ENCODE data around the gene ACAA1. TPM values are rescaled to one million over a fixed set of nuclear protein-coding genes. Genes with fewer than 3 reads are reported as not detected.

ACAA1 gene
- total RNA-seq, 1 experiment from 2014 or later = 52.0 TPM

DNA sequence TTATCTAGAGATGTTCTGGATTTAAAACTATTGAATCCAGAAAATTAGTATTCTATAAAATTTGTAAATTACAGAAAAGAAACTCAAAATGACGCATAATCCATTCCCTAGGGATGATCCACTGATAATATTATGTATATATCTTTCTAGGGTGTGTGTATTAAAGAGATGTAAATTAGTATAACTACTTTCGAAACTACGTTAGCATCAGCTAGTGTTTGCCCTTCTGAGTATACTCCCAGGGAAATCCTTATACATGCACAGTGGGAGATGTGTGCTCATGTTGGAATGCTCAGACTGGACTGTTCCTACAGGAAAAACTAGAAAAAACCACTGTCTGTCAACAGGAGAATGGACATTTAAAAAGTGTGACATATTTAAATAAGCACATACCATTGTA, 36.4 kb downstream of the ACAA1 start:
- no peak for TF ChIP-seq POLR2AphosphoS5 (IDR thresholded peaks at IDR 0.05; ENCODE audit: low read depth, low read length)
- TF ChIP-seq REST (IDR thresholded peaks at IDR 0.05; ENCODE audit: insufficient read depth in 1 of 2, low read depth in 2 of 2, low read length in 1 of 2) = no peak
- TF ChIP-seq, protein P1, sequence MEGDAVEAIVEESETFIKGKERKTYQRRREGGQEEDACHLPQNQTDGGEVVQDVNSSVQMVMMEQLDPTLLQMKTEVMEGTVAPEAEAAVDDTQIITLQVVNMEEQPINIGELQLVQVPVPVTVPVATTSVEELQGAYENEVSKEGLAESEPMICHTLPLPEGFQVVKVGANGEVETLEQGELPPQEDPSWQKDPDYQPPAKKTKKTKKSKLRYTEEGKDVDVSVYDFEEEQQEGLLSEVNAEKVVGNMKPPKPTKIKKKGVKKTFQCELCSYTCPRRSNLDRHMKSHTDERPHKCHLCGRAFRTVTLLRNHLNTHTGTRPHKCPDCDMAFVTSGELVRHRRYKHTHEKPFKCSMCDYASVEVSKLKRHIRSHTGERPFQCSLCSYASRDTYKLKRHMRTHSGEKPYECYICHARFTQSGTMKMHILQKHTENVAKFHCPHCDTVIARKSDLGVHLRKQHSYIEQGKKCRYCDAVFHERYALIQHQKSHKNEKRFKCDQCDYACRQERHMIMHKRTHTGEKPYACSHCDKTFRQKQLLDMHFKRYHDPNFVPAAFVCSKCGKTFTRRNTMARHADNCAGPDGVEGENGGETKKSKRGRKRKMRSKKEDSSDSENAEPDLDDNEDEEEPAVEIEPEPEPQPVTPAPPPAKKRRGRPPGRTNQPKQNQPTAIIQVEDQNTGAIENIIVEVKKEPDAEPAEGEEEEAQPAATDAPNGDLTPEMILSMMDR (IDR thresholded peaks at IDR 0.05) = no peak
- no peak for TF ChIP-seq TCF7L2 (IDR thresholded peaks at IDR 0.05; ENCODE audit: low read depth, low read length)
- no peak for TF ChIP-seq SIN3A (IDR thresholded peaks at IDR 0.05; ENCODE audit: borderline replicate concordance, insufficient read depth, low read depth, low read length)
- no peaks in the 10 kb centered on the region for H3K4me1 ChIP-seq (ENCODE audit: control insufficient read depth, insufficient read depth, low read length)
- H3K9me3 ChIP-seq (ENCODE audit: control insufficient read depth, insufficient read depth, low read depth, low read length) = no peaks in the 10 kb centered on the region
- H3K27me3 ChIP-seq (ENCODE audit: control insufficient read depth, insufficient read depth, low read length) = peaks cover 3% of the 10 kb centered on the region; the same call in 1 of the 2 replicates
- H3K36me3 ChIP-seq (ENCODE audit: control insufficient read depth, insufficient read depth, low read length) = no peaks in the 10 kb centered on the region
- intact Hi-C loops (cut with micrococcal nuclease; ENCODE audit: unreplicated experiment) (no loop called here), in situ Hi-C loops (cut with HindIII; ENCODE audit: low pct_unique_long_range_greater_than_20kb, low sequenced_read_pairs) (no loop called here)
- no peak overlapping the region for H3K4me3 ChIP-seq (ENCODE audit: low read depth in 2 of 2, low read length in 2 of 2)
- no peak for ATAC-seq
- no peak overlapping the region for H3K27ac ChIP-seq (ENCODE audit: low read length)
- DNase-seq (ENCODE audit: low read depth, low spot score) = no peak
- ChIA-PET CTCF (interaction anchor here (0.6 kb wide), 1 partner anchor 1206 kb away, joined by 7 read pairs; no protein-coding TSS in a partner anchor), POLR2A (no interaction called here)
- no TSS peak for BruUV-seq (replicated peaks)

DNA sequence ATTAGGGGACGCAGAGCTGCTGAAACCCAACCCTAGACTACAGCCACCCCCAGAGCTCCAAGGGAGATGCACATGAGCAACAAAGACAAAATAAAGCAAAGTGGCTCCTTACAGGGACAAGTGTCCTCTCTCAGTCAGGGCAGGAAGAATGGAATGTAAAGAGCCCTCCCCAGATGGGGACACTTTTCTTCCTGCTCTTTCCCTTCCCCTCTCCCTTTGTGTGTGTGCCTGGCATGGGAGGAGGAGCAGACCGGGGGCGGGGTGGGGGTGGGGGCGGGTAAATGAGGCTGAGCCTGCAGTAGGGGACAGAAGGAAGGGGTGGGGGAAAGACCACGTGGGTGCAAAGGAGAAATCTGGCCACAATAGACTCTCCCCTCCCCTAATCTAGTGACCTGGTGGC, 37.4 kb downstream of the ACAA1 start:
- BruUV-seq (replicated peaks) = no TSS peak
- TF ChIP-seq POLR2AphosphoS5 (IDR thresholded peaks at IDR 0.05; ENCODE audit: low read depth, low read length) = no peak
- TF ChIP-seq SIN3A (IDR thresholded peaks at IDR 0.05; ENCODE audit: borderline replicate concordance, insufficient read depth, low read depth, low read length) = no peak
- no peak for TF ChIP-seq REST (IDR thresholded peaks at IDR 0.05; ENCODE audit: insufficient read depth in 1 of 2, low read depth in 2 of 2, low read length in 1 of 2)
- TF ChIP-seq TCF7L2 (IDR thresholded peaks at IDR 0.05; ENCODE audit: low read depth, low read length) = no peak
- TF ChIP-seq, protein P1 (IDR thresholded peaks at IDR 0.05) = no peak
- ATAC-seq = no peak
- Histone ChIP-seq H3K36me3 (ENCODE audit: control insufficient read depth, insufficient read depth, low read length) (no peaks in the 10 kb centered on the region), H3K4me1 (ENCODE audit: control insufficient read depth, insufficient read depth, low read length) (no peaks in the 10 kb centered on the region), H3K27me3 (ENCODE audit: control insufficient read depth, insufficient read depth, low read length) (peaks cover 1% of the 10 kb centered on the region; the same call in 1 of the 2 replicates), H3K9me3 (ENCODE audit: control insufficient read depth, insufficient read depth, low read depth, low read length) (no peaks in the 10 kb centered on the region), H3K27ac (ENCODE audit: low read length) (no peak overlapping the region), H3K4me3 (ENCODE audit: low read depth in 2 of 2, low read length in 2 of 2) (no peak overlapping the region)
- in situ Hi-C loops (cut with HindIII; ENCODE audit: low pct_unique_long_range_greater_than_20kb, low sequenced_read_pairs) (no loop called here), intact Hi-C loops (cut with micrococcal nuclease; ENCODE audit: unreplicated experiment) (no loop called here)
- ChIA-PET POLR2A (no interaction called here), CTCF (no interaction called here)
- no peak for DNase-seq (ENCODE audit: low read depth, low spot score)
